ENCODE data around the gene IBTK. TPM values are rescaled to one million over a fixed set of nuclear protein-coding genes. Genes with fewer than 3 reads are reported as not detected.

Gene IBTK
- total and polyA plus RNA-seq, 2 of the 8 experiments (the other 6 are each of a cell fraction or from before 2014, with no cell fraction given) = 4.6 to 24.2 TPM

DNA sequence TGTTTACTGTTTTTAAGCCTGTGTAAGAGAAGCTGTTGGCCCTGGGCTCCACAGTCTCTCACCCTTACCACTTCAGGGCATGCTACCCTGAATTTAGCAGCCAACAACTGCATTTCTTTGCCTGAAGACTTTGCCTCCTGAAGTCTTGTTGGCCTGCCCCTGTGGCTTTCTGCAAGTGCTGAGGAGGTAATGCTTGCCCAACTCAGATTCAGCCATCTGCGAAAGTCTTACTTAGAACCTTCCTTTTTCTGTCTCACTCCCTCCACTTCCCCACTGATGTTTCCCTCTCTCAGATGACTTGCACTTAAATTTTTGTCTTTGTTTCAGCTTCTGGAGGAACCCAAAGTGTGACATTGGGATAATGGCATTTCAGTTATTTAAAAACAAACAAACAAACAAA, 11.8 kb upstream of the IBTK start:
- ChIA-PET CTCF (ENCODE audit: partially characterized antibody) (interaction anchor here (0.6 to 3.4 kb wide), 3 partner anchors 44 to 806 kb away, joined by 3 to 8 read pairs (median 4); partner anchors contain the start of gene UBE3D), POLR2A (ENCODE audit: partially characterized antibody) (no interaction called here)
- TF ChIP-seq EZH2 (IDR thresholded peaks at IDR 0.05; ENCODE audit: low read depth, low read length, severe bottlenecking) (no peak), RFX5 (IDR thresholded peaks at IDR 0.05; ENCODE audit: borderline replicate concordance, low read depth, low read length) (no peak)

More for the DNA sequence above, 11.8 kb upstream of the IBTK start:
- no peak overlapping the region for H2AK5ac ChIP-seq (ENCODE audit: low read depth, low read length)
- no peak overlapping the region for H2BK5ac ChIP-seq (ENCODE audit: low read depth, low read length)
- 0 out of 2 replicates have a peak overlapping the region, but pooled peaks have one; percentile 10 for H2BK15ac ChIP-seq (ENCODE audit: low read length)
- H3K4me1 ChIP-seq (replicated peaks in 1 of 4; ENCODE audit: control insufficient read depth in 3 of 4, insufficient read depth in 4 of 4, low read length in 3 of 4) = peaks cover 0 to 9% (median 2%) of the 10 kb centered on the region in 4 experiments; a peak in 2 of 7 replicates
- no peak overlapping the region; the same call in 1 of the 2 replicates for H4K8ac ChIP-seq (ENCODE audit: extremely low read depth, insufficient read depth, low read length)
- H3K27ac ChIP-seq (ENCODE audit: low read depth, low read length) = no peak overlapping the region
- no peak overlapping the region for H3K4me3 ChIP-seq (ENCODE audit: extremely low read depth in 1 of 4, insufficient read depth in 2 of 4, low read depth in 3 of 4, low read length in 4 of 4)
- no peak overlapping the region for H3K9ac ChIP-seq (replicated peaks in 1 of 4; ENCODE audit: extremely low read depth in 1 of 4, low read depth in 3 of 4, low read length in 3 of 4)
- H3K23me2 ChIP-seq (ENCODE audit: low read depth, low read length) = no peaks in the 10 kb centered on the region
- H4K91ac ChIP-seq (replicated peaks; ENCODE audit: insufficient read length, low read length) = no peak overlapping the region
- no peak overlapping the region for H3K14ac ChIP-seq (ENCODE audit: insufficient read length)
- no peak overlapping the region for H3K4ac ChIP-seq (replicated peaks; ENCODE audit: insufficient read length, low read depth, low read length)
- FAIRE-seq (no peak), DNase-seq (ENCODE audit: low read depth in 1 of 2, low spot score in 2 of 2) (no peak)
- 94% methylated on average over 1 of the region's 1 CpG; no CpG with 5 or more reads in 1 of the 2 experiments for WGBS, 2 experiments (ENCODE audit: extremely low coverage in 1 of 2, insufficient coverage in 1 of 2, insufficient read length in 1 of 2, insufficient replicate concordance in 2 of 2, low coverage in 1 of 2, low lambda C conversion rate in 2 of 2, missing lambda C conversion rate in 1 of 2)
- H3K9me3 ChIP-seq (ENCODE audit: insufficient read depth in 2 of 2, low read depth in 1 of 2, low read length in 1 of 2) = no peaks in the 10 kb centered on the region
- H3K4me2 ChIP-seq (ENCODE audit: insufficient read depth in 1 of 2, low read depth in 2 of 2, low read length in 2 of 2) = no peak overlapping the region
- peak overlapping the region; percentile 1 for H4K5ac ChIP-seq (ENCODE audit: insufficient read length, low read depth, low read length)
- H4K20me1 ChIP-seq (replicated peaks in 1 of 2; ENCODE audit: control insufficient read depth in 1 of 2, insufficient read depth in 2 of 2, low read length in 2 of 2) = no peaks in the 10 kb centered on the region
- peak overlapping the region; percentile 43 for H2BK120ac ChIP-seq (replicated peaks; ENCODE audit: low read depth, low read length)
- no peak overlapping the region for H3K18ac ChIP-seq (ENCODE audit: extremely low read depth, low read length)
- 0 out of 2 replicates have a peak overlapping the region, but pooled peaks have one; percentile 40 for H2AFZ ChIP-seq (ENCODE audit: low read length)
- no peaks in the 10 kb centered on the region for H3K79me1 ChIP-seq (ENCODE audit: low read depth, low read length)
- H3K79me2 ChIP-seq (ENCODE audit: control insufficient read depth in 1 of 2, insufficient read depth in 2 of 2, low read length in 2 of 2) = no peaks in the 10 kb centered on the region
- H3K27me3 ChIP-seq (replicated peaks in 1 of 4; ENCODE audit: control insufficient read depth in 3 of 4, extremely low read depth in 1 of 4, insufficient read depth in 3 of 4, low read length in 3 of 4) = no peaks in the 10 kb centered on the region
- no peak overlapping the region for H2BK20ac ChIP-seq (ENCODE audit: low read length)
- no peak overlapping the region for H3K23ac ChIP-seq (ENCODE audit: insufficient read length)
- no peaks in the 10 kb centered on the region for H3K36me3 ChIP-seq (ENCODE audit: control insufficient read depth in 2 of 4, insufficient read depth in 4 of 4, low read length in 3 of 4)
- H2BK12ac ChIP-seq (ENCODE audit: low read depth, low read length) = no peak overlapping the region
- H3K56ac ChIP-seq (replicated peaks; ENCODE audit: insufficient read length, low read depth, low read length) = no peak overlapping the region

Measured in H1 (cell line).